ENCODE results near the gene WDR12. TPM values are rescaled to one million over a fixed set of nuclear protein-coding genes. Genes with fewer than 3 reads are reported as not detected.

The WDR12 gene
- total and polyA plus RNA-seq, 5 donors from 2014 or later: 8.3 to 15.6 (median 13.3) TPM

- H3K4me1 Mint-ChIP-seq: peaks cover 0 to 3% (median 3%) of the 10 kb centered on the region in 4 donors
- DNase-seq (no peak), ATAC-seq (ENCODE audit: low read depth in 2 of 2) (no peak)
- H3K9me3 Mint-ChIP-seq: peaks cover 0 to 8% (median 4%) of the 10 kb centered on the region in 7 donors
- H3K27ac ChIP-seq (ENCODE audit: insufficient read depth, low read length, poor library complexity, severe bottlenecking): no peak overlapping the region
- H3K4me3 ChIP-seq (ENCODE audit: low read depth, low read length): no peak overlapping the region
- no peak overlapping the region for H3K27ac Mint-ChIP-seq
- H3K36me3 ChIP-seq (ENCODE audit: control insufficient read depth, insufficient read depth, low read length): peaks cover 13% of the 10 kb centered on the region
- H3K27me3 ChIP-seq (ENCODE audit: control insufficient read depth, insufficient read depth, low read length): no peaks in the 10 kb centered on the region
- peaks cover 41% of the 10 kb centered on the region for H3K36me3 Mint-ChIP-seq
- no peaks in the 10 kb centered on the region for H3K4me1 ChIP-seq (ENCODE audit: control insufficient read depth, insufficient read depth, low read length, poor library complexity, severe bottlenecking)
- no peak overlapping the region for H3K4me3 Mint-ChIP-seq
- no peaks in the 10 kb centered on the region for H3K27me3 Mint-ChIP-seq
- peaks cover 0 to 2% of the 10 kb centered on the region in 2 experiments for H3K9me3 ChIP-seq (ENCODE audit: control insufficient read depth in 2 of 2, low read length in 2 of 2)
Observed at GRCh38 chr2:202941771-202942170, 30.3 kb upstream of the WDR12 start.

- Histone ChIP-seq H3K27ac (ENCODE audit: insufficient read depth, low read length, poor library complexity, severe bottlenecking) (no peak overlapping the region), H3K9me3 (ENCODE audit: control insufficient read depth in 2 of 2, low read length in 2 of 2) (no peaks in the 10 kb centered on the region), H3K36me3 (ENCODE audit: control insufficient read depth, insufficient read depth, low read length) (peaks cover 12% of the 10 kb centered on the region), H3K4me1 (ENCODE audit: control insufficient read depth, insufficient read depth, low read length, poor library complexity, severe bottlenecking) (no peaks in the 10 kb centered on the region), H3K4me3 (ENCODE audit: low read depth, low read length) (no peak overlapping the region), H3K27me3 (ENCODE audit: control insufficient read depth, insufficient read depth, low read length) (no peaks in the 10 kb centered on the region)
- Mint-ChIP-seq H3K4me1 (peaks cover 0 to 9% (median 5%) of the 10 kb centered on the region in 4 donors), H3K4me3 (no peak overlapping the region), H3K9me3 (peaks cover 0 to 2% (median 0%) of the 10 kb centered on the region in 7 donors), H3K36me3 (peaks cover 30% of the 10 kb centered on the region), H3K27ac (no peak overlapping the region), H3K27me3 (no peaks in the 10 kb centered on the region)
- DNase-seq (no peak), ATAC-seq (ENCODE audit: low read depth in 2 of 2) (no peak)
Observed at GRCh38 chr2:202938960-202939359, 27.5 kb upstream of the WDR12 start.

GRCh38 chr2:202934456-202934855, 23.0 kb upstream of the WDR12 start:
- Histone ChIP-seq H3K4me3 (ENCODE audit: low read depth, low read length) (no peak overlapping the region), H3K9me3 (ENCODE audit: control insufficient read depth in 2 of 2, low read length in 2 of 2) (no peaks in the 10 kb centered on the region), H3K36me3 (ENCODE audit: control insufficient read depth, insufficient read depth, low read length) (peaks cover 4% of the 10 kb centered on the region), H3K27ac (ENCODE audit: insufficient read depth, low read length, poor library complexity, severe bottlenecking) (no peak overlapping the region), H3K27me3 (ENCODE audit: control insufficient read depth, insufficient read depth, low read length) (no peaks in the 10 kb centered on the region), H3K4me1 (ENCODE audit: control insufficient read depth, insufficient read depth, low read length, poor library complexity, severe bottlenecking) (no peaks in the 10 kb centered on the region)
- peaks cover 47% of the 10 kb centered on the region for H3K36me3 Mint-ChIP-seq
- DNase-seq (no peak), ATAC-seq (ENCODE audit: low read depth in 2 of 2) (no peak)
- no peak overlapping the region for H3K27ac Mint-ChIP-seq
- no peaks in the 10 kb centered on the region for H3K27me3 Mint-ChIP-seq
- no peak overlapping the region for H3K4me3 Mint-ChIP-seq
- H3K9me3 Mint-ChIP-seq: peaks cover 0 to 2% (median 0%) of the 10 kb centered on the region in 7 donors
- peaks cover 6 to 9% (median 8%) of the 10 kb centered on the region in 4 donors for H3K4me1 Mint-ChIP-seq

- ATAC-seq (ENCODE audit: low read depth in 2 of 2) (no peak), DNase-seq (no peak)
- Mint-ChIP-seq H3K27ac (no peak overlapping the region), H3K36me3 (peaks cover 51% of the 10 kb centered on the region), H3K4me1 (peaks cover 9 to 13% (median 10%) of the 10 kb centered on the region in 4 donors), H3K27me3 (no peaks in the 10 kb centered on the region), H3K4me3 (no peak overlapping the region), H3K9me3 (peaks cover 0 to 2% (median 0%) of the 10 kb centered on the region in 7 donors)
- H3K27me3 ChIP-seq (ENCODE audit: control insufficient read depth, insufficient read depth, low read length): no peaks in the 10 kb centered on the region
- H3K4me1 ChIP-seq (ENCODE audit: control insufficient read depth, insufficient read depth, low read length, poor library complexity, severe bottlenecking): no peaks in the 10 kb centered on the region
- no peak overlapping the region for H3K4me3 ChIP-seq (ENCODE audit: low read depth, low read length)
- H3K36me3 ChIP-seq (ENCODE audit: control insufficient read depth, insufficient read depth, low read length): peaks cover 4% of the 10 kb centered on the region
- H3K27ac ChIP-seq (ENCODE audit: insufficient read depth, low read length, poor library complexity, severe bottlenecking): no peak overlapping the region
- H3K9me3 ChIP-seq (ENCODE audit: control insufficient read depth in 2 of 2, low read length in 2 of 2): no peaks in the 10 kb centered on the region
Observed at GRCh38 chr2:202933958-202934357, 22.5 kb upstream of the WDR12 start.

GRCh38 chr2:202933139-202933510, 21.7 kb upstream of the WDR12 start:
- no peak overlapping the region for H3K4me3 ChIP-seq (ENCODE audit: low read depth, low read length)
- ATAC-seq (ENCODE audit: low read depth in 2 of 2) (no peak), DNase-seq (no peak)
- Mint-ChIP-seq H3K4me1 (peaks cover 9 to 19% (median 12%) of the 10 kb centered on the region in 4 donors), H3K36me3 (peaks cover 53% of the 10 kb centered on the region), H3K27ac (peak overlapping the region in 1 of 3 donors; percentile 23), H3K4me3 (no peak overlapping the region), H3K9me3 (no peaks in the 10 kb centered on the region), H3K27me3 (no peaks in the 10 kb centered on the region)
- H3K36me3 ChIP-seq (ENCODE audit: control insufficient read depth, insufficient read depth, low read length): peaks cover 4% of the 10 kb centered on the region
- no peaks in the 10 kb centered on the region for H3K27me3 ChIP-seq (ENCODE audit: control insufficient read depth, insufficient read depth, low read length)
- no peak overlapping the region for H3K27ac ChIP-seq (ENCODE audit: insufficient read depth, low read length, poor library complexity, severe bottlenecking)
- no peaks in the 10 kb centered on the region for H3K4me1 ChIP-seq (ENCODE audit: control insufficient read depth, insufficient read depth, low read length, poor library complexity, severe bottlenecking)
- H3K9me3 ChIP-seq (ENCODE audit: control insufficient read depth in 2 of 2, low read length in 2 of 2): no peaks in the 10 kb centered on the region

- no peaks in the 10 kb centered on the region for H3K27me3 ChIP-seq (ENCODE audit: control insufficient read depth, insufficient read depth, low read length)
- H3K27me3 Mint-ChIP-seq: no peaks in the 10 kb centered on the region
- H3K36me3 ChIP-seq (ENCODE audit: control insufficient read depth, insufficient read depth, low read length): peaks cover 8% of the 10 kb centered on the region
- peaks cover 9 to 21% (median 13%) of the 10 kb centered on the region in 4 donors for H3K4me1 Mint-ChIP-seq
- DNase-seq: no peak
- H3K9me3 Mint-ChIP-seq: no peaks in the 10 kb centered on the region
- H3K4me1 ChIP-seq (ENCODE audit: control insufficient read depth, insufficient read depth, low read length, poor library complexity, severe bottlenecking): no peaks in the 10 kb centered on the region
- H3K36me3 Mint-ChIP-seq: peaks cover 58% of the 10 kb centered on the region
- no peak overlapping the region for H3K4me3 Mint-ChIP-seq
- H3K27ac ChIP-seq (ENCODE audit: insufficient read depth, low read length, poor library complexity, severe bottlenecking): no peak overlapping the region
- ATAC-seq (ENCODE audit: low read depth in 2 of 2): no peak
- no peaks in the 10 kb centered on the region for H3K9me3 ChIP-seq (ENCODE audit: control insufficient read depth in 2 of 2, low read length in 2 of 2)
- no peak overlapping the region for H3K4me3 ChIP-seq (ENCODE audit: low read depth, low read length)
- no peak overlapping the region for H3K27ac Mint-ChIP-seq
Observed at GRCh38 chr2:202932425-202933138, 21.1 kb upstream of the WDR12 start.

- Mint-ChIP-seq H3K27me3 (no peaks in the 10 kb centered on the region), H3K4me1 (peaks cover 0 to 6% (median 1%) of the 10 kb centered on the region in 4 donors), H3K4me3 (no peak overlapping the region), H3K36me3 (peaks cover 6% of the 10 kb centered on the region), H3K9me3 (no peaks in the 10 kb centered on the region), H3K27ac (no peak overlapping the region)
- no peak for ATAC-seq (ENCODE audit: low read depth in 2 of 2)
- Histone ChIP-seq H3K9me3 (ENCODE audit: control insufficient read depth in 2 of 2, low read length in 2 of 2) (no peaks in the 10 kb centered on the region), H3K4me3 (ENCODE audit: low read depth, low read length) (no peak overlapping the region), H3K27me3 (ENCODE audit: control insufficient read depth, insufficient read depth, low read length) (no peaks in the 10 kb centered on the region), H3K27ac (ENCODE audit: insufficient read depth, low read length, poor library complexity, severe bottlenecking) (no peak overlapping the region), H3K4me1 (ENCODE audit: control insufficient read depth, insufficient read depth, low read length, poor library complexity, severe bottlenecking) (no peaks in the 10 kb centered on the region), H3K36me3 (ENCODE audit: control insufficient read depth, insufficient read depth, low read length) (peaks cover 19% of the 10 kb centered on the region)
- no peak for DNase-seq
Observed at GRCh38 chr2:202918860-202919259, 7.4 kb upstream of the WDR12 start.

Data from CD4-positive, CD25-positive, alpha-beta regulatory T cell (primary cell).